HCT116 (cell line): ENCODE data around the gene SIPA1L3. TPM values are rescaled to one million over a fixed set of nuclear protein-coding genes. Genes with fewer than 3 reads are reported as not detected.

Experiments
- ATAC-seq: fragments of 200-7000 bp; cut with Tn5 transposase; 2 replicates; pipeline ENCODE4 v1.9.1; 2020; ENCODE audit warnings: mild to moderate bottlenecking, moderate library complexity
- BruUV-seq: library from RNA; stranded (reverse); fragments of 400-500 nt; replicated peaks from 2 replicates; lab custom pipeline; 2021; lab: Mats Ljungman, UMichigan
- CTCF ChIA-PET: fragments of 300-600 bp; sonication (Branson Sonifier 250); formaldehyde crosslinking; loops from one replicate; lab custom pipeline; 2021; ENCODE audit warnings: antibody characterized with exemption; lab: Charles Lee
- POLR2A ChIA-PET: fragments of 300-600, 350-600 bp; sonication (Branson Sonifier 250); formaldehyde crosslinking; loops from one replicate; lab custom pipeline; 2021; ENCODE audit warnings: antibody characterized with exemption; lab: Charles Lee
- RAD21 ChIA-PET, 2 experiments: fragments of 300-600 bp; sonication (Branson Sonifier 250); formaldehyde crosslinking; loops; one replicate each; lab custom pipeline; 2023; ENCODE audit warnings: low total read pairs in 2 of 2; ENCODE audit not compliant: uncharacterized antibody in 2 of 2, unreplicated experiment in 2 of 2, low non-redundant PET in 1 of 2; lab: Charles Lee
- DNase-seq: peaks from one replicate; pipeline ENCODE4 v3.0.0-alpha.2; 2010; ENCODE audit warnings: low read depth, low spot score
- H2AFZ ChIP-seq: fragments of 200-600 bp; shearing (Covaris generic), sonication (generic); 2 replicates; pipeline ENCODE4 v1.6.1; 2017; ENCODE audit warnings: low read depth, mixed run types, mixed read lengths, antibody characterized with exemption, low read length; ENCODE audit not compliant: poor library complexity, severe bottlenecking
- H3K27ac ChIP-seq: 2 replicates; pipeline ENCODE4 v1.5.1; 2012; ENCODE audit warnings: low read depth, low read length
- H3K27me3 ChIP-seq: fragments of 200-600 bp; sonication (generic); 2 replicates; pipeline ENCODE4 v1.6.1; 2016; ENCODE audit warnings: mixed run types, low read length, mixed read lengths; ENCODE audit not compliant: insufficient read depth
- H3K36me3 ChIP-seq, 2 experiments: fragments of 200-500 bp in 1 of 2; fragments of 200-600 bp in 1 of 2; sonication (Bioruptor generic) in 1 of 2; sonication (generic) in 1 of 2; 2 replicates each; pipeline versions ENCODE4 v1.5.1 to v1.6.1; 2014 to 2016; ENCODE audit warnings: low read length in 2 of 2, inconsistent platforms in 1 of 2, mixed read lengths in 1 of 2, mixed run types in 1 of 2; ENCODE audit not compliant: insufficient read depth in 2 of 2, control insufficient read depth in 1 of 2
- H3K4me1 ChIP-seq, 2 experiments: fragments of 200-600 bp in 1 of 2; sonication (generic) in 1 of 2; 2 replicates each; pipeline versions ENCODE4 v1.5.1 to v1.6.1; 2012 to 2017; ENCODE audit warnings: low read length in 2 of 2, inconsistent platforms in 1 of 2, mild to moderate bottlenecking in 1 of 2, mixed read lengths in 1 of 2, mixed run types in 1 of 2, moderate library complexity in 1 of 2; ENCODE audit not compliant: insufficient read depth in 2 of 2, control insufficient read depth in 1 of 2
- H3K4me2 ChIP-seq: fragments of 200-600 bp; sonication (generic); 2 replicates; pipeline ENCODE4 v1.6.1; 2017; ENCODE audit warnings: mixed run types, low read length, mixed read lengths
- H3K4me3 ChIP-seq, 2 experiments: fragments of 200-600 bp in 1 of 2; sonication (generic) in 1 of 2; replicated peaks in 1 of 2; 2 replicates each; pipeline ENCODE4 v1.5.1; 2011 to 2016; ENCODE audit warnings: low read length in 2 of 2, control low read depth in 1 of 2, low read depth in 1 of 2, mild to moderate bottlenecking in 1 of 2, mixed read lengths in 1 of 2, mixed run types in 1 of 2
- H3K79me2 ChIP-seq: fragments of 200-600 bp; sonication (generic); 2 replicates; pipeline ENCODE4 v1.6.1; 2017; ENCODE audit warnings: mild to moderate bottlenecking, mixed run types, low read length, moderate library complexity, mixed read lengths; ENCODE audit not compliant: insufficient read depth
- H3K9ac ChIP-seq: fragments of 200-600 bp; sonication (generic); 2 replicates; pipeline ENCODE4 v1.6.1; 2016; ENCODE audit warnings: low read length, mixed read lengths
- H3K9me2 ChIP-seq: fragments of 200-600 bp; sonication (generic), shearing (Covaris generic); 2 replicates; pipeline ENCODE4 v1.6.1; 2017; ENCODE audit warnings: mixed run types, mild to moderate bottlenecking, moderate library complexity; ENCODE audit not compliant: insufficient read depth
- H3K9me3 ChIP-seq, 2 experiments: fragments of 200-500 bp in 1 of 2; fragments of 200-600 bp in 1 of 2; sonication (Bioruptor generic) in 1 of 2; sonication (generic) in 1 of 2; 2 replicates each; pipeline ENCODE4 v1.6.1; 2014 to 2017; ENCODE audit warnings: low read length in 2 of 2, mixed read lengths in 2 of 2, inconsistent platforms in 1 of 2, low read depth in 1 of 2, mild to moderate bottlenecking in 1 of 2, mixed run types in 1 of 2, moderate library complexity in 1 of 2; ENCODE audit not compliant: control insufficient read depth in 1 of 2, insufficient read depth in 1 of 2
- H4K20me1 ChIP-seq: fragments of 200-600 bp; sonication (generic), shearing (Covaris generic); 2 replicates; pipeline ENCODE4 v1.6.1; 2017; ENCODE audit warnings: mixed run types, mild to moderate bottlenecking, moderate library complexity; ENCODE audit not compliant: insufficient read depth
- CBX3 ChIP-seq: IDR thresholded peaks from 2 replicates; pipeline ENCODE4 v1.6.1; 2012; ENCODE audit warnings: low read depth
- EGR1 ChIP-seq: IDR thresholded peaks from 2 replicates; pipeline ENCODE4 v1.6.1; 2012; ENCODE audit warnings: low read depth
- ELF1 ChIP-seq: IDR thresholded peaks from 2 replicates; pipeline ENCODE4 v1.6.1; 2012; ENCODE audit warnings: low read depth, borderline replicate concordance
- EZH2 ChIP-seq: fragments of 200-600 bp; sonication (generic); IDR thresholded peaks from 2 replicates; pipeline ENCODE4 v1.6.1; 2017; ENCODE audit warnings: antibody characterized with exemption, mixed run types
- EZH2phosphoT487 ChIP-seq: fragments of 200-600 bp; IDR thresholded peaks from 2 replicates; pipeline ENCODE4 v1.6.1; 2018; ENCODE audit warnings: antibody characterized with exemption, borderline replicate concordance
- POLR2A ChIP-seq: IDR thresholded peaks from 2 replicates; pipeline ENCODE4 v1.7.0; 2011; ENCODE audit warnings: borderline replicate concordance; ENCODE audit not compliant: insufficient read depth, insufficient read length; ENCODE audit errors: extremely low read depth
- RAD21 ChIP-seq: IDR thresholded peaks from 2 replicates; pipeline ENCODE4 v1.6.1; 2012; ENCODE audit warnings: low read depth, mild to moderate bottlenecking
- SIN3A ChIP-seq: IDR thresholded peaks from 2 replicates; pipeline ENCODE4 v1.6.1; 2012; ENCODE audit warnings: low read depth
- SP1 ChIP-seq: IDR thresholded peaks from 2 replicates; pipeline ENCODE4 v1.6.1; 2012; ENCODE audit warnings: low read depth
- SRF ChIP-seq: IDR thresholded peaks from 2 replicates; pipeline ENCODE4 v1.6.1; 2012; ENCODE audit warnings: low read depth
- TCF7L2 ChIP-seq: IDR thresholded peaks from 2 replicates; pipeline ENCODE4 v1.7.0; 2011; ENCODE audit warnings: borderline replicate concordance, inconsistent platforms; ENCODE audit not compliant: insufficient read depth, insufficient read length; ENCODE audit errors: extremely low read depth
- YY1 ChIP-seq: IDR thresholded peaks from 2 replicates; pipeline ENCODE4 v1.6.1; 2011; ENCODE audit warnings: low read length, low read depth, moderate library complexity, mild to moderate bottlenecking; ENCODE audit not compliant: insufficient replicate concordance; ENCODE audit errors: extremely low read depth
- ZFX ChIP-seq: fragments of 450-650 bp; IDR thresholded peaks from 2 replicates; pipeline ENCODE4 v1.6.1; 2017
- ZNF274 ChIP-seq: fragments of 200-500 bp; sonication (Bioruptor generic); IDR thresholded peaks from 2 replicates; pipeline ENCODE4 v1.6.1; 2014; ENCODE audit warnings: mild to moderate bottlenecking, low read depth, low read length, inconsistent platforms
- intact Hi-C: fragments of 100-400 bp; cut with micrococcal nuclease; formaldehyde crosslinking; loops from 2 replicates; pipeline ENCODE4 v1.10.0; 2022
- total RNA-seq: library from RNA; stranded (reverse); gene quantifications from one replicate; pipeline ENCODE4 v1.2.1, GENCODE V29; 2021; ENCODE audit not compliant: unreplicated experiment
- TF ChIP-seq, protein P1 (sequence below): IDR thresholded peaks from 2 replicates; pipeline ENCODE4 v1.6.1; 2012; ENCODE audit warnings: low read depth
- TF ChIP-seq, protein P2 (sequence below): IDR thresholded peaks from 2 replicates; pipeline ENCODE4 v1.6.1; 2012

SIPA1L3 gene
- total RNA-seq, 1 experiment from 2014 or later = 41.8 TPM

DNA sequence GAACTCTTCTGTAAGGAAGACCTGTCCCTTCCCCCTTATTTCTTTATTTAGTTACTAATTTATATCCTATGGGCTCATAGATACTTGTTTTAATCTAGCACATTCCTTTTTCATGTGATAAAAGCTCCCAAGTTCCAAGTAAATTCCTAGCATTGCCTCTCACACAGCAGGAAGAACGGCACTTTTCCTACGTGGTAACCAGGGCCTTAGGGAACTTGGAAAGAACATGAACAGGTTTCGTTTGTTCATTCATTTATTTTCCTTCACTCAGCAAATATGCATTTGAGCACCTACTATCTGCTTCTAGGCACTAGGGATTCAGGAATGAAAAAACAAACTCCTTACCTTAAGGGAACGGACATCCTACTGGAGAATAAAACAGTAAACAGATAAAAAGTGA lies 125.1 kb downstream of the SIPA1L3 start:
- Histone ChIP-seq H3K4me1 (peaks cover 0 to 6% of the 10 kb centered on the region in 2 experiments; a peak in 1 of 4 replicates), H3K36me3 (0 out of 4 replicates have a peak, but pooled peaks cover 0 to 7% of the 10 kb centered on the region in 2 experiments), H3K27ac (no peak overlapping the region), H3K9ac (no peak overlapping the region), H3K9me3 (no peaks in the 10 kb centered on the region), H3K4me3 (no peak overlapping the region), H4K20me1 (no peaks in the 10 kb centered on the region), H3K4me2 (no peak overlapping the region), H2AFZ (no peak overlapping the region), H3K27me3 (no peaks in the 10 kb centered on the region), H3K79me2 (peaks cover 7% of the 10 kb centered on the region; the same call in 1 of the 2 replicates), H3K9me2 (no peaks in the 10 kb centered on the region)
- no peak for DNase-seq
- CTCF ChIA-PET = no interaction called here
- intact Hi-C loops = no loop called here
- BruUV-seq = no TSS peak
- RAD21 ChIA-PET = no interaction called here
- ATAC-seq = no peak
- TF ChIP-seq SRF = no peak
- no peak for TF ChIP-seq RAD21
- no peak for TF ChIP-seq ZFX
- TF ChIP-seq, protein P1, sequence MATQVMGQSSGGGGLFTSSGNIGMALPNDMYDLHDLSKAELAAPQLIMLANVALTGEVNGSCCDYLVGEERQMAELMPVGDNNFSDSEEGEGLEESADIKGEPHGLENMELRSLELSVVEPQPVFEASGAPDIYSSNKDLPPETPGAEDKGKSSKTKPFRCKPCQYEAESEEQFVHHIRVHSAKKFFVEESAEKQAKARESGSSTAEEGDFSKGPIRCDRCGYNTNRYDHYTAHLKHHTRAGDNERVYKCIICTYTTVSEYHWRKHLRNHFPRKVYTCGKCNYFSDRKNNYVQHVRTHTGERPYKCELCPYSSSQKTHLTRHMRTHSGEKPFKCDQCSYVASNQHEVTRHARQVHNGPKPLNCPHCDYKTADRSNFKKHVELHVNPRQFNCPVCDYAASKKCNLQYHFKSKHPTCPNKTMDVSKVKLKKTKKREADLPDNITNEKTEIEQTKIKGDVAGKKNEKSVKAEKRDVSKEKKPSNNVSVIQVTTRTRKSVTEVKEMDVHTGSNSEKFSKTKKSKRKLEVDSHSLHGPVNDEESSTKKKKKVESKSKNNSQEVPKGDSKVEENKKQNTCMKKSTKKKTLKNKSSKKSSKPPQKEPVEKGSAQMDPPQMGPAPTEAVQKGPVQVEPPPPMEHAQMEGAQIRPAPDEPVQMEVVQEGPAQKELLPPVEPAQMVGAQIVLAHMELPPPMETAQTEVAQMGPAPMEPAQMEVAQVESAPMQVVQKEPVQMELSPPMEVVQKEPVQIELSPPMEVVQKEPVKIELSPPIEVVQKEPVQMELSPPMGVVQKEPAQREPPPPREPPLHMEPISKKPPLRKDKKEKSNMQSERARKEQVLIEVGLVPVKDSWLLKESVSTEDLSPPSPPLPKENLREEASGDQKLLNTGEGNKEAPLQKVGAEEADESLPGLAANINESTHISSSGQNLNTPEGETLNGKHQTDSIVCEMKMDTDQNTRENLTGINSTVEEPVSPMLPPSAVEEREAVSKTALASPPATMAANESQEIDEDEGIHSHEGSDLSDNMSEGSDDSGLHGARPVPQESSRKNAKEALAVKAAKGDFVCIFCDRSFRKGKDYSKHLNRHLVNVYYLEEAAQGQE = no peak
- no peak for TF ChIP-seq CBX3
- no peak for TF ChIP-seq EZH2
- TF ChIP-seq ELF1 = no peak
- TF ChIP-seq YY1 = no peak
- TF ChIP-seq ZNF274 = no peak
- TF ChIP-seq TCF7L2 = no peak
- TF ChIP-seq POLR2A = no peak
- no peak for TF ChIP-seq EZH2phosphoT487
- TF ChIP-seq, protein P2, sequence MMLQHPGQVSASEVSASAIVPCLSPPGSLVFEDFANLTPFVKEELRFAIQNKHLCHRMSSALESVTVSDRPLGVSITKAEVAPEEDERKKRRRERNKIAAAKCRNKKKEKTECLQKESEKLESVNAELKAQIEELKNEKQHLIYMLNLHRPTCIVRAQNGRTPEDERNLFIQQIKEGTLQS = no peak
- TF ChIP-seq EGR1 = no peak
- no peak for TF ChIP-seq SP1
- TF ChIP-seq SIN3A = no peak
- POLR2A ChIA-PET = no interaction called here
